GOT3 (cell line): Measurements from ENCODE around the gene CTRB2.

Experiments used
- DNase-seq: peaks from one replicate; lab custom pipeline; 2025; ENCODE audit warnings: mixed read lengths; lab: John Stamatoyannopoulos, UW

The CTRB2 gene

GRCh38 chr16:75175074-75175473 is 31.9 kb downstream of the CTRB2 start:
- no peak for DNase-seq

- DNase-seq: no peak
These were observed 34.4 kb downstream of the CTRB2 start for GRCh38 chr16:75172578-75172977.

DNA sequence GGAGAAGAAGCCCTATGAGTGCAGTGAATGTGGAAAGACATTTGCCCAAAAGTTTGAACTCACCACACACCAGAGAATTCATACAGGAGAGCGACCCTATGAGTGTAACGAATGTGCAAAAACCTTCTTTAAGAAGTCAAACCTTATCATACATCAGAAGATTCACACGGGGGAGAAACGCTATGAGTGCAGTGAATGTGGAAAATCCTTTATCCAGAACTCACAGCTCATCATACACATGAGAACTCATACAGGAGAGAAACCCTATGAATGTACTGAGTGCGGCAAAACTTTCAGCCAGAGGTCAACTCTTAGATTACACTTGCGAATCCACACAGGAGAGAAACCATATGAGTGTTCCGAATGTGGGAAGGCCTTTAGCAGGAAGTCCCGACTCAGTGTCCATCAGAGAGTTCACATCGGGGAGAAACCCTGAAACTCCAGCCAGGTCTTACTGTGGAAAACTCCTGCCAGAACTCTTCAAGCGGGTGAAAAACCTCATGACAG is 37.0 kb downstream of the CTRB2 start:
- DNase-seq: no peak

DNA sequence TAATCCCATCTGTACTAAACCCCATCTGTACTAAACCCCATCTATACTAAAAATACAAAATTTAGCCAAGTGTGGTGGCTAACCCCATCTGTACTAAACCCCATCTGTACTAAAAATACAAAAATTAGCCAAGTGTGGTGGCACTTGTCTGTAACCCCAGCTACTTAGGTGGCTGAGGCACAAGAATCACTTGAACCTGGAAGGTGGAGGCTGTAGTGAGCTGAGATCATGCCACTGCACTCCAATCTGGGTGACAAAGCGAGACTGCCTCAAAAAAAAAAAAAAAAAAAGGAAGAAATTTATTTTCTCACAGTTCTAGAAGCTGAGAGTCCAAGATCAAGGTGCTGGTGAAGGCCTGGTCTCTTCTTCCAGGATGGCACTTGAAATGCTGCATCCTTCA is 46.6 kb downstream of the CTRB2 start:
- DNase-seq: no peak
